ENCODE results near the gene LRRC8E.

The LRRC8E gene

GRCh38 chr19:7911508-7912143, 23.3 kb downstream of the LRRC8E start:
- DNase-seq (ENCODE audit: low read depth) = no peak
- no peak for TF ChIP-seq CTCF (conservative IDR thresholded peaks at IDR 0.05; ENCODE audit: low read depth, low read length)
- no peak overlapping the region for H3K4me3 ChIP-seq (ENCODE audit: low read length)

GRCh38 chr19:7912144-7912696, 23.9 kb downstream of the LRRC8E start:
- DNase-seq (ENCODE audit: low read depth) = no peak
- no peak for TF ChIP-seq CTCF (conservative IDR thresholded peaks at IDR 0.05; ENCODE audit: low read depth, low read length)
- no peak overlapping the region for H3K4me3 ChIP-seq (ENCODE audit: low read length)

GRCh38 chr19:7912697-7913564, 24.6 kb downstream of the LRRC8E start:
- H3K4me3 ChIP-seq (ENCODE audit: low read length) = no peak overlapping the region
- no peak for TF ChIP-seq CTCF (conservative IDR thresholded peaks at IDR 0.05; ENCODE audit: low read depth, low read length)
- DNase-seq (ENCODE audit: low read depth) = no peak

- H3K4me3 ChIP-seq (ENCODE audit: low read length) = no peak overlapping the region
- TF ChIP-seq CTCF (conservative IDR thresholded peaks at IDR 0.05; ENCODE audit: low read depth, low read length) = no peak
- no peak for DNase-seq (ENCODE audit: low read depth)
These were observed 25.3 kb downstream of the LRRC8E start for GRCh38 chr19:7913652-7914051.

GRCh38 chr19:7914099-7914498, 25.8 kb downstream of the LRRC8E start:
- no peak for TF ChIP-seq CTCF (conservative IDR thresholded peaks at IDR 0.05; ENCODE audit: low read depth, low read length)
- H3K4me3 ChIP-seq (ENCODE audit: low read length) = no peak overlapping the region
- no peak for DNase-seq (ENCODE audit: low read depth)

- no peak for DNase-seq (ENCODE audit: low read depth)
- TF ChIP-seq CTCF (conservative IDR thresholded peaks at IDR 0.05; ENCODE audit: low read depth, low read length) = no peak
These were observed 26.3 kb downstream of the LRRC8E start, which contains the start of gene TGFBR3L for GRCh38 chr19:7914598-7915045. Gene TGFBR3L (plus strand): TSS chr19:7914830.

More at GRCh38 chr19:7914598-7915045, 26.3 kb downstream of the LRRC8E start, which contains the start of gene TGFBR3L:
- no peak within 1 kb of the TSS for H3K4me3 ChIP-seq (ENCODE audit: low read length)

All from retinal pigment epithelial cell (primary cell).